Measurements from ENCODE around the gene AGRN. TPM values are rescaled to one million over a fixed set of nuclear protein-coding genes. Genes with fewer than 3 reads are reported as not detected.

AGRN gene
- total RNA-seq, 4 donors from 2014 or later, result 33.0 to 103 (median 41.4) TPM

- peak overlapping the region; percentile 38 to 93 (median 82) for H3K27ac ChIP-seq
- peaks cover 0 to 30% of the 10 kb centered on the region in 2 donors for H3K27me3 ChIP-seq
- H3K36me3 ChIP-seq, result no peaks in the 10 kb centered on the region
- TF ChIP-seq CTCF (IDR thresholded peaks at IDR 0.05) (no peak), POLR2A (IDR thresholded peaks at IDR 0.05) (no peak)
- H3K4me1 ChIP-seq, result peaks cover 0 to 41% (median 25%) of the 10 kb centered on the region in 4 donors
- H3K4me3 ChIP-seq, result peak overlapping the region; percentile 31 to 59 (median 57)
- DNase-seq, result peak in 2 of 3 donors; percentile 49 to 59
- H3K9me3 ChIP-seq, result no peaks in the 10 kb centered on the region
Measured at GRCh38 chr1:998995-999724, 20.8 kb upstream of the AGRN start.

DNA sequence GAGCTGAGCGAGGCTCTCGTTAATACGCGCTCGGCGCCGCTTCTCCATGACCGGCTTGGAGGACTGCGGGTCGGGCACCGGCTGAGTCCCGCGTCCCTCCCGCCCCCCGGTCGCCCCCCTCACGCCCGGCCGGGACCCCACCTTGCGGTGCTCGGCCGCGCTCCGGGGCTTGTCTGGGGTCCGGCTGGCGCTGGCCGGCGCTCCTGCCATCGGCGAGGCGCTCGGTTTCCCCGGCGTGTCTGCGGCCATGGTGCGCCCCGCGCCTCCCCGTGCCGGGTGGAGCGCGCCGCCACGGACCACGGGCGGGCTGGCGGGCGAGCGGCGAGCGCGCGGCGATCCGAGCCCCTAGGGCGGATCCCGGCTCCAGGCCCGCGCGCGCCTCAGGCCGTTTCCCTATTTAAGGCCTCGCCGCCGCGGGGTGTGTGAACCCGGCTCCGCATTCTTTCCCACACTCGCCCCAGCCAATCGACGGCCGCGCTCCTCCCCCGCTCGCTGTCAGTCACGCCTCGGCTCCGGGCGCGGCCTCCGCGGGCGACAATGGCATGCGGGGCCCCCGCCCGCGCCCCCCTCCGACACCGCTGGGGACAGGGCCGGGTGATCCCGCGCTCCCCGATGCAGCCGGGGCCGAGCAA, 20.1 kb upstream of the AGRN start, which contains the start of gene HES4:
TSS of gene HES4 (minus strand) at position 373 of the 632 bp plus-strand sequence. CDS start at position 249, 124 bp downstream.
- Histone ChIP-seq H3K36me3 (no peaks in the 10 kb centered on the region), H3K4me1 (peaks cover 2 to 47% (median 28%) of the 10 kb centered on the region in 4 donors), H3K9me3 (no peaks in the 10 kb centered on the region), H3K27me3 (peaks cover 0 to 30% of the 10 kb centered on the region in 2 donors), H3K4me3 (peak within 1 kb of the TSS; percentile 31 to 59 (median 57)), H3K27ac (peak within 1 kb of the TSS; percentile 74 to 93 (median 84))
- TF ChIP-seq POLR2A (IDR thresholded peaks at IDR 0.05) (peak in 1 of 2 donors; percentile 21), CTCF (IDR thresholded peaks at IDR 0.05) (no peak)
- DNase-seq, result peak; percentile 52 to 91 (median 88)

GRCh38 chr1:1000357-1001056, 19.4 kb upstream of the AGRN start:
- H3K27ac ChIP-seq, result peak overlapping the region; percentile 74 to 93 (median 84)

DNA sequence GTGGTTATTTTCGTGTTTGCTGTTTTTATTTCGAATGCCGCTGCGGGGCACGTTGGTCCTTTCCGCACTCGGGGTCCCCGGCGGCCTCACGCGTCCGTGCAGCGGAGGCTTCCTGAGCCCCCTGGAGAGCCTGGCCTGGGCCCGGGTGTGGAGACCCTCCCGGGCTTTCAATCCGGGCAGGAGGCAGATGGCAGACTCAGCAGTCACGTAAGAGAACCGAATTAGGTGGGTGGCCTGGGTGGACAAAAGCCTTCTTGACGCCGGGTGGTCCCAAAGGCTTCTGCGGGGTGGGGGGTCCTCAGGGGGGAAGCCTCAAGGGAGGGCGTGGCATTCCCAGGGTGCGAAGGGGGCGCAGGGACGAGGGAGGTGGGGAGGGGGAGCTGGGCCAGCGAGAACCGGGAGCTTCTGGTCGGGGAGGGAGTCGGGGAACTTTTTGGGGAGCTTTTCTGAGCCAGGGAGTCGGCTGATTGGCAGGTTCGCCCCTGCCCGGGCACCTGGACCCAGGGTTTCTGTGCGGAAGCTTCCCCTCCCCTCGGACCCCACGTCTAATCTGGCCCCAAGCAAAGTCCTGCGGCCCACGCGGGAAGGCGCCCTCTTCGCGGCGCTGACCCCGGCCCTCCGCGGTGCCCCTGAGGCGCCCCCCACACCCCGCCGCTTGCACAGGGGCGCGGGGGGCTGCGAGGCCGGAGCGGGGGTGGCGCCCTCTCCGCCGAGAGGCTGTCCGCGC, 18.7 kb upstream of the AGRN start:
- TF ChIP-seq POLR2A (IDR thresholded peaks at IDR 0.05) (no peak), CTCF (IDR thresholded peaks at IDR 0.05) (no peak)
- no peaks in the 10 kb centered on the region for H3K9me3 ChIP-seq
- DNase-seq, result peak in 1 of 3 donors; percentile 51
- H3K27me3 ChIP-seq, result peaks cover 0 to 30% of the 10 kb centered on the region in 2 donors
- H3K36me3 ChIP-seq, result no peaks in the 10 kb centered on the region
- H3K4me3 ChIP-seq, result peak overlapping the region; percentile 31 to 59 (median 57)
- H3K27ac ChIP-seq, result peak overlapping the region; percentile 74 to 93 (median 84)
- peaks cover 3 to 61% (median 32%) of the 10 kb centered on the region in 4 donors for H3K4me1 ChIP-seq

More at GRCh38 chr1:1000357-1001056, 19.4 kb upstream of the AGRN start:
- DNase-seq, result peak; percentile 30 to 75 (median 74)
- no peaks in the 10 kb centered on the region for H3K9me3 ChIP-seq
- peaks cover 3 to 54% (median 29%) of the 10 kb centered on the region in 4 donors for H3K4me1 ChIP-seq
- H3K4me3 ChIP-seq, result peak overlapping the region; percentile 31 to 59 (median 57)
- TF ChIP-seq CTCF (IDR thresholded peaks at IDR 0.05), result no peak
- no peak for TF ChIP-seq POLR2A (IDR thresholded peaks at IDR 0.05)
- H3K36me3 ChIP-seq, result no peaks in the 10 kb centered on the region
- H3K27me3 ChIP-seq, result peaks cover 0 to 30% of the 10 kb centered on the region in 2 donors

All from Peyer's patch (tissue), 4 donors.